Measurements from ENCODE around the gene CXCL3.

CXCL3 gene

GRCh38 chr4:74041418-74041817 lies 2.9 kb upstream of the CXCL3 start:
- Mint-ChIP-seq H3K36me3 (ENCODE audit: low read depth) (no peaks in the 10 kb centered on the region), H3K27me3 (peaks cover 27% of the 10 kb centered on the region), H3K27ac (no peak overlapping the region), H3K4me3 (no peak overlapping the region), H3K9me3 (peaks cover under 1% of the 10 kb centered on the region), H3K4me1 (peaks cover 10% of the 10 kb centered on the region)
- ATAC-seq (no peak), DNase-seq (no peak)

- H3K4me3 Mint-ChIP-seq: peak overlapping the region; percentile 63
- ATAC-seq: no peak
- DNase-seq: no peak
- no peaks in the 10 kb centered on the region for H3K36me3 Mint-ChIP-seq (ENCODE audit: low read depth)
- H3K4me1 Mint-ChIP-seq: peaks cover 10% of the 10 kb centered on the region
- peaks cover 27% of the 10 kb centered on the region for H3K27me3 Mint-ChIP-seq
- H3K27ac Mint-ChIP-seq: no peak overlapping the region
- no peaks in the 10 kb centered on the region for H3K9me3 Mint-ChIP-seq
Measured at GRCh38 chr4:74039315-74039763, 850 bp upstream of the CXCL3 start.

- H3K27ac Mint-ChIP-seq: peak overlapping the region; percentile 52
- H3K4me3 Mint-ChIP-seq: peak overlapping the region; percentile 63
- no peaks in the 10 kb centered on the region for H3K9me3 Mint-ChIP-seq
- H3K36me3 Mint-ChIP-seq (ENCODE audit: low read depth): no peaks in the 10 kb centered on the region
- H3K4me1 Mint-ChIP-seq: peaks cover 10% of the 10 kb centered on the region
- H3K27me3 Mint-ChIP-seq: peaks cover 27% of the 10 kb centered on the region
- DNase-seq (peak; percentile 2), ATAC-seq (no peak)
Measured at GRCh38 chr4:74038086-74038424, 434 bp downstream of the CXCL3 start.

GRCh38 chr4:74037076-74037955 lies 1.2 kb downstream of the CXCL3 start:
- Mint-ChIP-seq H3K27ac (no peak overlapping the region), H3K36me3 (ENCODE audit: low read depth) (no peaks in the 10 kb centered on the region), H3K9me3 (no peaks in the 10 kb centered on the region), H3K27me3 (peaks cover 27% of the 10 kb centered on the region), H3K4me1 (peaks cover 10% of the 10 kb centered on the region), H3K4me3 (peak overlapping the region; percentile 63)
- DNase-seq (no peak), ATAC-seq (peak; percentile 25)

GRCh38 chr4:74033739-74034138 lies 4.8 kb downstream of the CXCL3 start:
- Mint-ChIP-seq H3K9me3 (no peaks in the 10 kb centered on the region), H3K4me3 (no peak overlapping the region), H3K27ac (no peak overlapping the region), H3K4me1 (peaks cover 5% of the 10 kb centered on the region), H3K27me3 (peaks cover 11% of the 10 kb centered on the region), H3K36me3 (ENCODE audit: low read depth) (no peaks in the 10 kb centered on the region)
- no peak for DNase-seq
- ATAC-seq: no peak

- H3K4me1 Mint-ChIP-seq: no peaks in the 10 kb centered on the region
- DNase-seq: no peak
- H3K27me3 Mint-ChIP-seq: peaks cover 3% of the 10 kb centered on the region
- H3K27ac Mint-ChIP-seq: no peak overlapping the region
- no peaks in the 10 kb centered on the region for H3K9me3 Mint-ChIP-seq
- H3K4me3 Mint-ChIP-seq: no peak overlapping the region
- no peak for ATAC-seq
- H3K36me3 Mint-ChIP-seq (ENCODE audit: low read depth): no peaks in the 10 kb centered on the region
Measured at GRCh38 chr4:74032064-74032463, 6.4 kb downstream of the CXCL3 start.

- Mint-ChIP-seq H3K27ac (no peak overlapping the region), H3K27me3 (peaks cover 3% of the 10 kb centered on the region), H3K9me3 (peaks cover 3% of the 10 kb centered on the region), H3K4me3 (no peak overlapping the region), H3K4me1 (no peaks in the 10 kb centered on the region), H3K36me3 (ENCODE audit: low read depth) (no peaks in the 10 kb centered on the region)
- ATAC-seq (no peak), DNase-seq (no peak)
Measured at GRCh38 chr4:74031576-74031975, 6.9 kb downstream of the CXCL3 start.

- H3K4me1 Mint-ChIP-seq: no peaks in the 10 kb centered on the region
- no peak for ATAC-seq
- no peak for DNase-seq
- H3K9me3 Mint-ChIP-seq: peaks cover 8% of the 10 kb centered on the region
- no peak overlapping the region for H3K27ac Mint-ChIP-seq
- H3K36me3 Mint-ChIP-seq (ENCODE audit: low read depth): no peaks in the 10 kb centered on the region
- no peak overlapping the region for H3K4me3 Mint-ChIP-seq
- no peaks in the 10 kb centered on the region for H3K27me3 Mint-ChIP-seq
Measured at GRCh38 chr4:74030285-74030684, 8.2 kb downstream of the CXCL3 start.

- H3K9me3 Mint-ChIP-seq: peaks cover 8% of the 10 kb centered on the region
Measured at GRCh38 chr4:74028504-74028903, 10.0 kb downstream of the CXCL3 start.

GRCh38 chr4:74023709-74024108 lies 14.8 kb downstream of the CXCL3 start:
- no peak overlapping the region for H3K27ac Mint-ChIP-seq
- peaks cover 8% of the 10 kb centered on the region for H3K9me3 Mint-ChIP-seq
- no peak overlapping the region for H3K4me3 Mint-ChIP-seq

More at GRCh38 chr4:74028504-74028903, 10.0 kb downstream of the CXCL3 start:
- ATAC-seq (no peak), DNase-seq (no peak)
- Mint-ChIP-seq H3K36me3 (ENCODE audit: low read depth) (no peaks in the 10 kb centered on the region), H3K4me3 (no peak overlapping the region), H3K27ac (no peak overlapping the region), H3K4me1 (no peaks in the 10 kb centered on the region), H3K27me3 (no peaks in the 10 kb centered on the region)

GRCh38 chr4:74021601-74022000 lies 16.9 kb downstream of the CXCL3 start:
- ATAC-seq (no peak), DNase-seq (no peak)
- Mint-ChIP-seq H3K4me3 (no peak overlapping the region), H3K27ac (no peak overlapping the region), H3K9me3 (peaks cover 5% of the 10 kb centered on the region), H3K27me3 (peaks cover 2% of the 10 kb centered on the region), H3K36me3 (ENCODE audit: low read depth) (no peaks in the 10 kb centered on the region), H3K4me1 (peaks cover 6% of the 10 kb centered on the region)

More at GRCh38 chr4:74023709-74024108, 14.8 kb downstream of the CXCL3 start:
- Mint-ChIP-seq H3K36me3 (ENCODE audit: low read depth) (no peaks in the 10 kb centered on the region), H3K4me1 (peaks cover 2% of the 10 kb centered on the region), H3K27me3 (no peaks in the 10 kb centered on the region)
- no peak for DNase-seq
- ATAC-seq: no peak

- DNase-seq (no peak), ATAC-seq (no peak)
- Mint-ChIP-seq H3K27ac (peak overlapping the region; percentile 12), H3K27me3 (peaks cover 2% of the 10 kb centered on the region), H3K4me3 (no peak overlapping the region), H3K36me3 (ENCODE audit: low read depth) (no peaks in the 10 kb centered on the region), H3K9me3 (no peaks in the 10 kb centered on the region), H3K4me1 (peaks cover 20% of the 10 kb centered on the region)
Measured at GRCh38 chr4:74018771-74019170, 19.7 kb downstream of the CXCL3 start.

- Mint-ChIP-seq H3K9me3 (no peaks in the 10 kb centered on the region), H3K36me3 (ENCODE audit: low read depth) (no peaks in the 10 kb centered on the region), H3K27me3 (peaks cover 2% of the 10 kb centered on the region), H3K4me1 (peaks cover 20% of the 10 kb centered on the region), H3K4me3 (no peak overlapping the region), H3K27ac (no peak overlapping the region)
- no peak for ATAC-seq
- no peak for DNase-seq
Measured at GRCh38 chr4:74018116-74018515, 20.4 kb downstream of the CXCL3 start.

GRCh38 chr4:74016068-74016467 lies 22.4 kb downstream of the CXCL3 start:
- H3K9me3 Mint-ChIP-seq: no peaks in the 10 kb centered on the region
- no peaks in the 10 kb centered on the region for H3K36me3 Mint-ChIP-seq (ENCODE audit: low read depth)
- ATAC-seq (peak; percentile 69), DNase-seq (no peak)
- H3K27me3 Mint-ChIP-seq: peaks cover 2% of the 10 kb centered on the region
- peaks cover 20% of the 10 kb centered on the region for H3K4me1 Mint-ChIP-seq
- H3K27ac Mint-ChIP-seq: peak overlapping the region; percentile 9
- no peak overlapping the region for H3K4me3 Mint-ChIP-seq

GRCh38 chr4:74015126-74015780 lies 23.2 kb downstream of the CXCL3 start:
- H3K27ac Mint-ChIP-seq: no peak overlapping the region
- H3K4me1 Mint-ChIP-seq: peaks cover 20% of the 10 kb centered on the region
- peaks cover 2% of the 10 kb centered on the region for H3K27me3 Mint-ChIP-seq
- no peaks in the 10 kb centered on the region for H3K36me3 Mint-ChIP-seq (ENCODE audit: low read depth)
- H3K4me3 Mint-ChIP-seq: no peak overlapping the region
- DNase-seq (no peak), ATAC-seq (no peak)
- H3K9me3 Mint-ChIP-seq: no peaks in the 10 kb centered on the region
